Measurements from ENCODE around the gene ITPK1. TPM values are rescaled to one million over a fixed set of nuclear protein-coding genes. Genes with fewer than 3 reads are reported as not detected.

ITPK1 gene
- polyA plus RNA-seq, 1 of the 3 experiments (the other 2 are of a cell fraction): 23.2 TPM

- Histone ChIP-seq H2AFZ (ENCODE audit: low read depth) (no peak overlapping the region), H3K9me2 (no peaks in the 10 kb centered on the region), H3K4me2 (no peak overlapping the region), H3K27me3 (ENCODE audit: insufficient read depth) (no peaks in the 10 kb centered on the region), H3F3A (replicated peaks; ENCODE audit: insufficient read depth) (no peaks in the 10 kb centered on the region), H3K27ac (ENCODE audit: low read depth in 2 of 2, low read length in 1 of 2) (peak overlapping the region in 1 of 2 experiments; percentile 78; a peak in 1 of 4 replicates), H3K9ac (no peak overlapping the region), H3K9me3 (no peaks in the 10 kb centered on the region), H3K4me3 (ENCODE audit: low read depth in 2 of 2, low read length in 1 of 2) (no peak overlapping the region), H3K36me3 (replicated peaks in 1 of 2; ENCODE audit: control insufficient read depth in 1 of 2, insufficient read depth in 2 of 2, low read length in 1 of 2) (peaks cover 0 to 15% of the 10 kb centered on the region in 2 experiments), H3K4me1 (ENCODE audit: control insufficient read depth in 1 of 2, insufficient read depth in 2 of 2, low read depth in 1 of 2, low read length in 1 of 2) (peaks cover 0 to 42% of the 10 kb centered on the region in 2 experiments; a peak in 1 of 4 replicates), H4K20me1 (ENCODE audit: insufficient read depth) (no peaks in the 10 kb centered on the region), H3K79me2 (ENCODE audit: insufficient read depth) (no peaks in the 10 kb centered on the region)
- no peak for TF ChIP-seq IRF3 (IDR thresholded peaks at IDR 0.05; ENCODE audit: low read depth, low read length)
- no peak for TF ChIP-seq ZBTB33 (IDR thresholded peaks at IDR 0.05; ENCODE audit: borderline replicate concordance, low read depth)
- no peak for TF ChIP-seq CTCF (IDR thresholded peaks at IDR 0.05)
- 94% methylated on average over 10 of the region's 12 CpGs for WGBS (ENCODE audit: low lambda C conversion rate)
- POLR2A ChIA-PET: interaction anchor here (0.6 to 7.1 kb wide), 3 partner anchors 12 to 40 kb away, joined by 3 to 57 read pairs (median 3); no protein-coding TSS in a partner anchor
- DNase-seq: no peak
- CTCF ChIA-PET: interaction anchor here (0.6 to 5.2 kb wide), 14 partner anchors 10 to 231 kb away, joined by 3 to 32 read pairs (median 4); no protein-coding TSS in a partner anchor
These were observed 168.7 kb downstream of the ITPK1 start for GRCh38 chr14:92946847-92947545.

GRCh38 chr14:92945959-92946846 is 169.5 kb downstream of the ITPK1 start:
- H3K9ac ChIP-seq: no peak overlapping the region
- ChIA-PET CTCF (interaction anchor here (0.6 to 5.2 kb wide), 17 partner anchors 9 to 232 kb away, joined by 3 to 32 read pairs (median 4); no protein-coding TSS in a partner anchor), POLR2A (interaction anchor here (0.9 to 7.1 kb wide), 6 partner anchors 12 to 237 kb away, joined by 3 to 57 read pairs (median 4); no protein-coding TSS in a partner anchor)
- no peaks in the 10 kb centered on the region for H3K79me2 ChIP-seq (ENCODE audit: insufficient read depth)
- TF ChIP-seq NFIC (IDR thresholded peaks at IDR 0.05; ENCODE audit: borderline replicate concordance) (peak; percentile 35; the same call in 1 of the 2 replicates), TCF12 (IDR thresholded peaks at IDR 0.05) (no peak)
- H3K36me3 ChIP-seq (replicated peaks in 1 of 2; ENCODE audit: control insufficient read depth in 1 of 2, insufficient read depth in 2 of 2, low read length in 1 of 2): peaks cover 0 to 17% of the 10 kb centered on the region in 2 experiments
- no peak overlapping the region for H3K4me3 ChIP-seq (ENCODE audit: low read depth in 2 of 2, low read length in 1 of 2)
- peaks cover 0 to 34% of the 10 kb centered on the region in 2 experiments; a peak in 1 of 4 replicates for H3K4me1 ChIP-seq (ENCODE audit: control insufficient read depth in 1 of 2, insufficient read depth in 2 of 2, low read depth in 1 of 2, low read length in 1 of 2)
- H3K27ac ChIP-seq (ENCODE audit: low read depth in 2 of 2, low read length in 1 of 2): peak overlapping the region in 1 of 2 experiments; percentile 78; a peak in 2 of 4 replicates
- H3K4me2 ChIP-seq: no peak overlapping the region
- no peaks in the 10 kb centered on the region for H3F3A ChIP-seq (replicated peaks; ENCODE audit: insufficient read depth)
- no peak overlapping the region for H2AFZ ChIP-seq (ENCODE audit: low read depth)
- H3K9me3 ChIP-seq: no peaks in the 10 kb centered on the region
- DNase-seq: peak; percentile 62
- H3K27me3 ChIP-seq (ENCODE audit: insufficient read depth): no peaks in the 10 kb centered on the region
- no peaks in the 10 kb centered on the region for H4K20me1 ChIP-seq (ENCODE audit: insufficient read depth)
- H3K9me2 ChIP-seq: no peaks in the 10 kb centered on the region
- WGBS (ENCODE audit: low lambda C conversion rate): 75% methylated on average over 14 of the region's 38 CpGs

All from SK-N-SH (cell line).